SK-N-MC (cell line): ENCODE measurements around the gene DPEP3.

ENCODE experiments used
- EZH2 ChIP-seq: fragments of 200-600 bp; sonication (generic); IDR thresholded peaks from one replicate; pipeline ENCODE4 v1.6.1; 2017; ENCODE audit warnings: antibody characterized with exemption
- FOXP2 ChIP-seq: optimal IDR thresholded peaks from 2 replicates; pipeline ENCODE3; 2011; ENCODE audit warnings: mild to moderate bottlenecking, moderate library complexity; ENCODE audit not compliant: insufficient read depth; ENCODE audit errors: extremely low read length, control extremely low read depth
- POLR2AphosphoS5 ChIP-seq: IDR thresholded peaks from 2 replicates; pipeline ENCODE4 v1.6.1; 2012; ENCODE audit warnings: mild to moderate bottlenecking, low read depth, low read length, borderline replicate concordance

- TF ChIP-seq EZH2 (no peak), POLR2AphosphoS5 (no peak), FOXP2 (no peak)
Measured at GRCh38 chr16:67967183-67967957, 12.9 kb downstream of the DPEP3 start.
